ENCODE data around the gene CCT8.

DNA sequence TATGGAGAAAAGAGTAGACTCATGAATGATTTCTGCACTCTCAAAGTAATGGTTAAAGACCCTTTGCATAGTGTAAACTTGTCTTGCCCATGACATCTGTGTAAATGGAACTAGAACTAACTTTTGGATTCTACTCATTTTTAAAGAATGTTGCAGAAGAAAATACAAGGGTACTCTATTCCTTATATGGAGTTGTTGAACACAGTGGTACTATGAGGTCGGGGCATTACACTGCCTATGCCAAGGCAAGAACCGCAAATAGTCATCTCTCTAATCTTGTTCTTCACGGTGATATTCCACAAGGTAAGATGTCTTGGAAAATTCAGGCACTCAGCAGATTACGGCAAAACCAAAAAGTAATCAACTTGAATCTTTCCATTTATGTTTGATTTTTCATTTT, 19.8 kb downstream of the CCT8 start:
- no peak for TF ChIP-seq ZBTB33 (IDR thresholded peaks at IDR 0.05)
- TF ChIP-seq, protein P1, sequence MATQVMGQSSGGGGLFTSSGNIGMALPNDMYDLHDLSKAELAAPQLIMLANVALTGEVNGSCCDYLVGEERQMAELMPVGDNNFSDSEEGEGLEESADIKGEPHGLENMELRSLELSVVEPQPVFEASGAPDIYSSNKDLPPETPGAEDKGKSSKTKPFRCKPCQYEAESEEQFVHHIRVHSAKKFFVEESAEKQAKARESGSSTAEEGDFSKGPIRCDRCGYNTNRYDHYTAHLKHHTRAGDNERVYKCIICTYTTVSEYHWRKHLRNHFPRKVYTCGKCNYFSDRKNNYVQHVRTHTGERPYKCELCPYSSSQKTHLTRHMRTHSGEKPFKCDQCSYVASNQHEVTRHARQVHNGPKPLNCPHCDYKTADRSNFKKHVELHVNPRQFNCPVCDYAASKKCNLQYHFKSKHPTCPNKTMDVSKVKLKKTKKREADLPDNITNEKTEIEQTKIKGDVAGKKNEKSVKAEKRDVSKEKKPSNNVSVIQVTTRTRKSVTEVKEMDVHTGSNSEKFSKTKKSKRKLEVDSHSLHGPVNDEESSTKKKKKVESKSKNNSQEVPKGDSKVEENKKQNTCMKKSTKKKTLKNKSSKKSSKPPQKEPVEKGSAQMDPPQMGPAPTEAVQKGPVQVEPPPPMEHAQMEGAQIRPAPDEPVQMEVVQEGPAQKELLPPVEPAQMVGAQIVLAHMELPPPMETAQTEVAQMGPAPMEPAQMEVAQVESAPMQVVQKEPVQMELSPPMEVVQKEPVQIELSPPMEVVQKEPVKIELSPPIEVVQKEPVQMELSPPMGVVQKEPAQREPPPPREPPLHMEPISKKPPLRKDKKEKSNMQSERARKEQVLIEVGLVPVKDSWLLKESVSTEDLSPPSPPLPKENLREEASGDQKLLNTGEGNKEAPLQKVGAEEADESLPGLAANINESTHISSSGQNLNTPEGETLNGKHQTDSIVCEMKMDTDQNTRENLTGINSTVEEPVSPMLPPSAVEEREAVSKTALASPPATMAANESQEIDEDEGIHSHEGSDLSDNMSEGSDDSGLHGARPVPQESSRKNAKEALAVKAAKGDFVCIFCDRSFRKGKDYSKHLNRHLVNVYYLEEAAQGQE (IDR thresholded peaks at IDR 0.05), result no peak
- TF ChIP-seq, protein P2, sequence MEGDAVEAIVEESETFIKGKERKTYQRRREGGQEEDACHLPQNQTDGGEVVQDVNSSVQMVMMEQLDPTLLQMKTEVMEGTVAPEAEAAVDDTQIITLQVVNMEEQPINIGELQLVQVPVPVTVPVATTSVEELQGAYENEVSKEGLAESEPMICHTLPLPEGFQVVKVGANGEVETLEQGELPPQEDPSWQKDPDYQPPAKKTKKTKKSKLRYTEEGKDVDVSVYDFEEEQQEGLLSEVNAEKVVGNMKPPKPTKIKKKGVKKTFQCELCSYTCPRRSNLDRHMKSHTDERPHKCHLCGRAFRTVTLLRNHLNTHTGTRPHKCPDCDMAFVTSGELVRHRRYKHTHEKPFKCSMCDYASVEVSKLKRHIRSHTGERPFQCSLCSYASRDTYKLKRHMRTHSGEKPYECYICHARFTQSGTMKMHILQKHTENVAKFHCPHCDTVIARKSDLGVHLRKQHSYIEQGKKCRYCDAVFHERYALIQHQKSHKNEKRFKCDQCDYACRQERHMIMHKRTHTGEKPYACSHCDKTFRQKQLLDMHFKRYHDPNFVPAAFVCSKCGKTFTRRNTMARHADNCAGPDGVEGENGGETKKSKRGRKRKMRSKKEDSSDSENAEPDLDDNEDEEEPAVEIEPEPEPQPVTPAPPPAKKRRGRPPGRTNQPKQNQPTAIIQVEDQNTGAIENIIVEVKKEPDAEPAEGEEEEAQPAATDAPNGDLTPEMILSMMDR (IDR thresholded peaks at IDR 0.05; ENCODE audit: low read depth, low read length, missing input control), result no peak
- TF ChIP-seq MAX (IDR thresholded peaks at IDR 0.05), result no peak
- no peak for TF ChIP-seq ATF3 (IDR thresholded peaks at IDR 0.05)
- TF ChIP-seq JUND (IDR thresholded peaks at IDR 0.05), result no peak
- no peak for TF ChIP-seq FOXA2 (IDR thresholded peaks at IDR 0.05)

All from liver (tissue), 3 donors.